ENCODE results near the gene CUX1.

DNA sequence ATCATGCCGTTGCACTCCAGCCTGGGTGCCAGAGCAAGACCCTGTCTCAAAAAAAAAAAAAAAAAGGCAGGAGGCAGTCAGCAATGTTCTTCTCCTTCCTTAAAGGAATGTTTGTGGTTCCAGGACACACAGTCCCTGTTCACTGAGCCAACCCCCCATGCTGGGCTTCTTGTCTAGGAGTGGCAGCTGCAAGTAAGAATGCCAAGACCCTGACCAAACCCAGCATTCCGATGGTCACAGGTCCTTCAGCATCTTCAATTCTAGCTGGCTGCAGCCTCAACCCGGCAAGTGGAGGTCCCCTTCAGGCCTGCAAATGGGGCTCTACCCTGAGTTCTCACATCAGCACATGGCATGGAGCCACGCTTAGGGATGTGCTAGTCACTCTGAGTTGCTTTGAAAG lies 38.2 kb upstream of the CUX1 start:
- no peak for TF ChIP-seq ZFP3 (CRISPR knock-in tag; IDR thresholded peaks at IDR 0.05)
- TF ChIP-seq, protein P1, sequence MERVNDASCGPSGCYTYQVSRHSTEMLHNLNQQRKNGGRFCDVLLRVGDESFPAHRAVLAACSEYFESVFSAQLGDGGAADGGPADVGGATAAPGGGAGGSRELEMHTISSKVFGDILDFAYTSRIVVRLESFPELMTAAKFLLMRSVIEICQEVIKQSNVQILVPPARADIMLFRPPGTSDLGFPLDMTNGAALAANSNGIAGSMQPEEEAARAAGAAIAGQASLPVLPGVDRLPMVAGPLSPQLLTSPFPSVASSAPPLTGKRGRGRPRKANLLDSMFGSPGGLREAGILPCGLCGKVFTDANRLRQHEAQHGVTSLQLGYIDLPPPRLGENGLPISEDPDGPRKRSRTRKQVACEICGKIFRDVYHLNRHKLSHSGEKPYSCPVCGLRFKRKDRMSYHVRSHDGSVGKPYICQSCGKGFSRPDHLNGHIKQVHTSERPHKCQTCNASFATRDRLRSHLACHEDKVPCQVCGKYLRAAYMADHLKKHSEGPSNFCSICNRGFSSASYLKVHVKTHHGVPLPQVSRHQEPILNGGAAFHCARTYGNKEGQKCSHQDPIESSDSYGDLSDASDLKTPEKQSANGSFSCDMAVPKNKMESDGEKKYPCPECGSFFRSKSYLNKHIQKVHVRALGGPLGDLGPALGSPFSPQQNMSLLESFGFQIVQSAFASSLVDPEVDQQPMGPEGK (CRISPR knock-in tag; IDR thresholded peaks at IDR 0.05; ENCODE audit: borderline replicate concordance), result no peak
- no peak for TF ChIP-seq RARB (CRISPR knock-in tag; IDR thresholded peaks at IDR 0.05)
- no peak for TF ChIP-seq SNAI2 (CRISPR knock-in tag; IDR thresholded peaks at IDR 0.05)
- no peak for TF ChIP-seq ISL1 (CRISPR knock-in tag; IDR thresholded peaks at IDR 0.05)
- TF ChIP-seq CSDC2 (CRISPR knock-in tag; IDR thresholded peaks at IDR 0.05), result no peak
- TF ChIP-seq, protein P2, sequence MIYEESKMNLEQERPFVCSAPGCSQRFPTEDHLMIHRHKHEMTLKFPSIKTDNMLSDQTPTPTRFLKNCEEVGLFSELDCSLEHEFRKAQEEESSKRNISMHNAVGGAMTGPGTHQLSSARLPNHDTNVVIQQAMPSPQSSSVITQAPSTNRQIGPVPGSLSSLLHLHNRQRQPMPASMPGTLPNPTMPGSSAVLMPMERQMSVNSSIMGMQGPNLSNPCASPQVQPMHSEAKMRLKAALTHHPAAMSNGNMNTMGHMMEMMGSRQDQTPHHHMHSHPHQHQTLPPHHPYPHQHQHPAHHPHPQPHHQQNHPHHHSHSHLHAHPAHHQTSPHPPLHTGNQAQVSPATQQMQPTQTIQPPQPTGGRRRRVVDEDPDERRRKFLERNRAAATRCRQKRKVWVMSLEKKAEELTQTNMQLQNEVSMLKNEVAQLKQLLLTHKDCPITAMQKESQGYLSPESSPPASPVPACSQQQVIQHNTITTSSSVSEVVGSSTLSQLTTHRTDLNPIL (CRISPR knock-in tag; IDR thresholded peaks at IDR 0.05; ENCODE audit: low read depth), result no peak
- no peak for TF ChIP-seq ZNF8 (CRISPR knock-in tag; IDR thresholded peaks at IDR 0.05)

Data from SK-N-SH treated with all-trans-retinoic acid at 6 μM for 48 hours (cell line).